H1 (cell line): Measurements from ENCODE around the gene MRTFA.
"Not testable (repeated sequence)": the region's sequence is repeated elsewhere in the genome, so short reads cannot be mapped to it uniquely, and the experiment has no call there.

Source experiments
- ATF3 ChIP-seq: IDR thresholded peaks from 2 replicates; pipeline ENCODE4 v1.6.1; 2011; ENCODE audit warnings: low read depth, mild to moderate bottlenecking, low read length; ENCODE audit not compliant: insufficient read depth
- CHD7 ChIP-seq: fragments of 300-600 bp; sonication (generic); IDR thresholded peaks from 2 replicates; pipeline ENCODE4 v1.7.1; 2012; ENCODE audit warnings: low read length, moderate library complexity, mild to moderate bottlenecking, inconsistent platforms; ENCODE audit not compliant: insufficient replicate concordance
- CTCF ChIP-seq, 3 experiments: IDR thresholded peaks; 1 replicate in 2 of 3; 2 replicates in 1 of 3; pipeline versions ENCODE4 v1.5.1 to v1.6.1; 2011; ENCODE audit warnings: low read length in 3 of 3, mild to moderate bottlenecking in 3 of 3, inconsistent platforms in 2 of 3, low read depth in 1 of 3, moderate library complexity in 1 of 3; ENCODE audit not compliant: insufficient read depth in 1 of 3; ENCODE audit errors: control extremely low read depth in 1 of 3
- EP300 ChIP-seq, 2 experiments: IDR thresholded peaks; 1 replicate in 1 of 2; 2 replicates in 1 of 2; pipeline ENCODE4 v1.6.1; 2011 to 2012; ENCODE audit warnings: low read depth in 2 of 2, low read length in 2 of 2, mild to moderate bottlenecking in 2 of 2, borderline replicate concordance in 1 of 2, inconsistent platforms in 1 of 2, moderate library complexity in 1 of 2
- EZH2 ChIP-seq: fragments of 200-600 bp; sonication (generic); IDR thresholded peaks from 2 replicates; pipeline ENCODE4 v1.7.1; 2012; ENCODE audit warnings: low read depth, mild to moderate bottlenecking, moderate library complexity, low read length, inconsistent platforms; ENCODE audit not compliant: severe bottlenecking
- FOSL1 ChIP-seq: IDR thresholded peaks from 2 replicates; pipeline ENCODE4 v1.6.1; 2011; ENCODE audit warnings: mild to moderate bottlenecking, low read depth, low read length, moderate library complexity; ENCODE audit not compliant: insufficient read depth
- HDAC2 ChIP-seq, 2 experiments: fragments of 300-600 bp in 1 of 2; sonication (generic) in 1 of 2; IDR thresholded peaks; 2 replicates each; pipeline ENCODE4 v1.6.1; 2011 to 2012; ENCODE audit warnings: low read depth in 2 of 2, low read length in 2 of 2, mild to moderate bottlenecking in 2 of 2, moderate library complexity in 2 of 2, borderline replicate concordance in 1 of 2, inconsistent platforms in 1 of 2
- POLR2A ChIP-seq, 2 experiments: IDR thresholded peaks; 1 replicate in 1 of 2; 2 replicates in 1 of 2; pipeline ENCODE4 v1.6.1; 2011; ENCODE audit warnings: low read depth in 2 of 2, low read length in 2 of 2, mild to moderate bottlenecking in 2 of 2; ENCODE audit errors: control extremely low read depth in 1 of 2
- POLR2AphosphoS5 ChIP-seq: IDR thresholded peaks from 2 replicates; pipeline ENCODE4 v1.6.1; 2011; ENCODE audit warnings: low read depth, low read length
- RBBP5 ChIP-seq: IDR thresholded peaks from 2 replicates; pipeline ENCODE4 v1.7.1; 2012; ENCODE audit warnings: low read depth, mild to moderate bottlenecking, inconsistent platforms, low read length, moderate library complexity, borderline replicate concordance
- SP1 ChIP-seq: IDR thresholded peaks from 2 replicates; pipeline ENCODE4 v1.6.1; 2011; ENCODE audit warnings: low read depth, low read length
- SP4 ChIP-seq: IDR thresholded peaks from 2 replicates; pipeline ENCODE4 v1.6.1; 2012; ENCODE audit warnings: low read length, inconsistent platforms
- USF2 ChIP-seq: IDR thresholded peaks from 2 replicates; pipeline ENCODE4 v1.6.1; 2011; ENCODE audit warnings: low read length, improper control_type of control experiment

- not testable (repeated sequence) for TF ChIP-seq CTCF (IDR thresholded peaks at IDR 0.05; ENCODE audit: control extremely low read depth in 1 of 3, insufficient read depth in 1 of 3, low read depth in 1 of 3, low read length in 3 of 3); SP4; ATF3; EP300 (IDR thresholded peaks at IDR 0.05; ENCODE audit: borderline replicate concordance in 1 of 2, low read depth in 2 of 2, low read length in 2 of 2); SP1; POLR2A (IDR thresholded peaks at IDR 0.05; ENCODE audit: control extremely low read depth in 1 of 2, low read depth in 2 of 2, low read length in 2 of 2); USF2; HDAC2 (IDR thresholded peaks at IDR 0.05; ENCODE audit: borderline replicate concordance in 1 of 2, low read depth in 2 of 2, low read length in 2 of 2); EZH2; CHD7; POLR2AphosphoS5; FOSL1; RBBP5
These were observed 11.2 kb downstream of the MRTFA start for GRCh38 chr22:40625281-40625680.
